Peyer's patch (tissue), 4 donors: ENCODE measurements around the gene ZNF222.

Experiments used
- CTCF ChIP-seq, 6 experiments: fragments of 450-650 bp in 4 of 6; fragments of 200-600 bp in 2 of 6; sonication (generic) in 1 of 6; IDR thresholded peaks; one replicate each; pipeline ENCODE4 v1.5.1; 2017 to 2019; ENCODE audit warnings: antibody characterized with exemption in 6 of 6, mild to moderate bottlenecking in 3 of 6, moderate library complexity in 1 of 6
- POLR2A ChIP-seq, 2 donors: fragments of 450-650 bp; IDR thresholded peaks; one replicate each; pipeline ENCODE4 v1.5.1; 2017; ENCODE audit warnings: antibody characterized with exemption in 2 of 2, mild to moderate bottlenecking in 2 of 2, moderate library complexity in 2 of 2

DNA sequence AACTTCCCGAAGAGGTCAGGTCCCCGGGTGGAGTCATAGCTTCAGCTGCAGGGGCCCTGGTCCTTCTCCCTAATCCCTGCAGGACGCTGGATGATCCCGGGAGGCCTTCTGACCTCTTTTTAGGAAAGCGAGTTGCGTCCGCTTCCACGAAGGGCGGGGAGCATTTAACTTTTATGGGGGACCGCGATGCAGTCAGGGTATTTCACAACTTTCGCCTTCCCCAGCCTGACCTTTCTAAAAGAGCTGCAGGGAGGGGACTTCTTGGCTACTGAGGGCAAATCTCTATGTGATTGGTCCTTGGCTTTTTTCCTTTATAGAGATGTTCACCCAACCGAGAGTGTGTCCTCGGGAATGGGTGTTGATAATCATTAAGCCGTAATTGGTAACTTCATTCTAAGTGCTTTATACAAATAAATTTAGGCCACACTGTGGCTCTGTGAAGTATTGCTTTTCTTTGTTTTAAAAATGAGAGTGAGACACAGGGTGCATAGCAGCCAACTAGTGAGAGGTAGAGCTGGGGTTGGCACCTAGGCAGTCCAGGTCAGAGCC is 21.6 kb upstream of the ZNF222 start:
- TF ChIP-seq CTCF (IDR thresholded peaks at IDR 0.05) = no peak
- no peak for TF ChIP-seq POLR2A (IDR thresholded peaks at IDR 0.05)
